A673 (cell line): ENCODE results near the gene GFOD2. TPM values are rescaled to one million over a fixed set of nuclear protein-coding genes. Genes with fewer than 3 reads are reported as not detected.

Experiments used
- BruUV-seq: library from RNA; stranded (reverse); fragments of 400-500 nt; replicated peaks from 2 replicates; lab custom pipeline; 2021; lab: Mats Ljungman, UMichigan
- CTCF ChIA-PET: fragments of 300-600 bp; sonication (Branson Sonifier 250); formaldehyde crosslinking; loops from one replicate; lab custom pipeline; 2022; ENCODE audit warnings: antibody characterized with exemption; lab: Charles Lee
- POLR2A ChIA-PET: fragments of 300-600 bp; sonication (Branson Sonifier 250); formaldehyde crosslinking; loops from one replicate; lab custom pipeline; 2022; ENCODE audit warnings: antibody characterized with exemption; ENCODE audit not compliant: low non-redundant PET; lab: Charles Lee
- DNase-seq: peaks from one replicate; pipeline ENCODE4 v3.0.0-alpha.2; 2015; ENCODE audit warnings: low spot score
- H3K27ac ChIP-seq: fragments of 200-600 bp; sonication (generic); 2 replicates; pipeline ENCODE4 v1.5.1; 2016; ENCODE audit warnings: mixed run types, low read depth, mild to moderate bottlenecking, mixed read lengths, antibody characterized with exemption, low read length; ENCODE audit not compliant: poor library complexity, severe bottlenecking
- H3K27me3 ChIP-seq: fragments of 200-600 bp; sonication (generic); replicated peaks from 2 replicates; pipeline ENCODE4 v1.6.1; 2017; ENCODE audit warnings: mixed run types, low read depth, mild to moderate bottlenecking, mixed read lengths, antibody characterized with exemption, low read length; ENCODE audit not compliant: insufficient read depth, poor library complexity
- H3K36me3 ChIP-seq: fragments of 200-600 bp; sonication (generic); 2 replicates; pipeline ENCODE4 v1.6.1; 2016; ENCODE audit warnings: mixed run types, mild to moderate bottlenecking, mixed read lengths, antibody characterized with exemption, low read length; ENCODE audit not compliant: insufficient read depth, poor library complexity, severe bottlenecking
- H3K4me1 ChIP-seq: fragments of 200-600 bp; sonication (generic); 2 replicates; pipeline ENCODE4 v1.6.1; 2017; ENCODE audit warnings: mixed run types, mild to moderate bottlenecking, mixed read lengths, antibody characterized with exemption, low read length; ENCODE audit not compliant: insufficient read depth, poor library complexity, severe bottlenecking
- H3K4me3 ChIP-seq: fragments of 200-600 bp; sonication (generic); 2 replicates; pipeline ENCODE4 v1.5.1; 2016; ENCODE audit warnings: low read depth, mixed run types, mild to moderate bottlenecking, mixed read lengths, low read length; ENCODE audit not compliant: poor library complexity, severe bottlenecking
- H3K9me3 ChIP-seq: fragments of 200-600 bp; sonication (generic); 2 replicates; pipeline ENCODE4 v1.6.1; 2016; ENCODE audit warnings: mixed run types, low read depth, mild to moderate bottlenecking, mixed read lengths, antibody characterized with exemption, low read length; ENCODE audit not compliant: poor library complexity, severe bottlenecking
- CTCF ChIP-seq: fragments of 300-800, 200-600 bp; sonication (generic); conservative IDR thresholded peaks from 2 replicates; pipeline ENCODE4 v1.5.1; 2017; ENCODE audit warnings: low read depth, mild to moderate bottlenecking, antibody characterized with exemption, low read length, moderate library complexity, mixed read lengths
- EZH2 ChIP-seq: fragments of 200-600 bp; sonication (generic); IDR thresholded peaks from 2 replicates; pipeline ENCODE4 v1.6.1; 2017; ENCODE audit warnings: borderline replicate concordance, low read depth, mild to moderate bottlenecking, mixed read lengths, antibody characterized with exemption, low read length; ENCODE audit not compliant: poor library complexity, severe bottlenecking
- intact Hi-C: fragments of 100-400 bp; cut with micrococcal nuclease; formaldehyde crosslinking; loops from one replicate; pipeline ENCODE4 v1.10.0; 2022; ENCODE audit not compliant: unreplicated experiment
- total RNA-seq: library from RNA; stranded (reverse); gene quantifications from 2 replicates; pipeline ENCODE4 v1.2.3, GENCODE V29; 2021

GFOD2 gene
- total RNA-seq, 1 experiment from 2014 or later, result 22.6 TPM

DNA sequence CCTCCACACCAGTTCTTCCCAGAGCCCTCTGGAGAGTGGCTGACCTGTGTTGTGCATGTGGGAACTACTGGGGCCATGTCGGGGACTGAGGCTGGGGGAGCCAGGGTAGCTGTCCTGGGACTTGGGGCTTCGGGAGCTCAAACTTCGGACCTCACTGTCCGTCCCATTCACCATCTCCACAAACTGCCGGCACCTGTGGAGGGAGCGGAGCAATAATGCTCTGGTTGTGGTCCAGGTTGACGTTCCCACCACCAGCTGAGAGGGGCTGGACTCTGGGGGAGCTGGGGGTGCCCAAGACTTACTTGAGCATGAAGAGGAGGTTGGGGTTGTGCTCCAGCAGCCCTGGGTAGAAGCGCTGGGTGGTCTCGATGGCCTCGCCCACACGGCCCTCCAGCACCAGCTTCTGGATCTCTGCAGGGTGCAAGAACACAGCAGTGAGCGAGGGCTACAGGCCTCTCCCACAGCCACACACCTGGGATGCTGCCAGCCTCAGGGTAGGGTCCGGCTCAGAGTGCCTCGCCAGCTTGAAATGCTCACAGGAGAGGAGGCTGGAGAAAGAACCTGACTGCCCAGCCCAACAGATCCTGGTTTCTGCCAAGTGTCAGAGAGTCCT, 10.6 kb upstream of the GFOD2 start:
- intact Hi-C loops, result no loop called here
- CTCF ChIA-PET, result no interaction called here
- Histone ChIP-seq H3K27me3 (no peaks in the 10 kb centered on the region), H3K4me1 (no peaks in the 10 kb centered on the region), H3K4me3 (no peak overlapping the region), H3K36me3 (peaks cover 30% of the 10 kb centered on the region), H3K27ac (no peak overlapping the region), H3K9me3 (no peaks in the 10 kb centered on the region)
- no TSS peak for BruUV-seq
- TF ChIP-seq CTCF (no peak), EZH2 (no peak)
- POLR2A ChIA-PET, result no interaction called here
- DNase-seq, result no peak

DNA sequence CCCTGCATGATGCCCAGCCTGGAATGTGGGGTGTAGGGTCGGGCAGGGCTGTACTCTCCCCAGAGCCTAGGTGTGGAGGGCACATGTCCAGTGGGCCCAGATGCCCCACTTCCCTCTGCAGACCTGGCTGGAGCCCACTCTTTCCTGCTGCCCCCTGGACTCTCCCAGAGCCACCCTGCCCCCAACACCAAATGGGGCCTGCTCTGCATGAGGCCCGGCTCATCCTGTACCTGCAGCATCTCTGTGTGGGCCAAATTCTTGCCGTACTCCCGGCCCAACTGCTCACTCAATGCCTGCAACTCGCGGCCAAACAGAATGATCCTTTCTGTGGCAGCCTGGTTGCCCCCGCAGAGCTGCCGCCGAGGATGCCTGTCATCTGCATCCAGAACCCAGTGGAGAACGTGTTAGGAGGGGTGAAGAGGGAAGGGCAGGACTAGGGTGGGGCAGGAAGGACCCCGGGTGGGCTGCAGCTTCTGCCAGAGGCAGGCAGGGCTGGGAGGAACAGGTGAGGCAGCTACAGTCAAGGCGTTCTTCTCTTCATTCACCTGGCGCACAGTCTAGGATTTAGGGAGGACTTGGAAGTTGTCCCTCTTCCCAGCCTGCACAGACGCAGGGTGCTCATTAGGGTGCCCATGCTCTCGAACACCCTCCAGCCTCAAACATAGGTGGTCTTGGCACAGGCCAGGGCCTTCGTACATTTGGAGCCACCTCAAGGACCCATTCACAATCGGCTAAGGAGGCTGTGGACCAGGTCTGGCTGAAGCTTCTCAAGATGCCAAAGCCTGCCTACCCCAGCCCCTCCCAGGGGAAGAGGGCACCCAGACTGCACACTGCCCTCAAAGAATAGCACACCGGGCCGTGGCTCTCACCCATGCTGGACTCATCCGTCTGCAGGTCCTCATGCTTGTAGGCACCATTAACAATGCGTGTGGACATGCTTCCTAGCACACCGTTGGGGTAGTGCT, 8.7 kb upstream of the GFOD2 start:
- no peak for DNase-seq
- intact Hi-C loops, result no loop called here
- Histone ChIP-seq H3K27ac (no peak overlapping the region), H3K4me1 (no peaks in the 10 kb centered on the region), H3K36me3 (peaks cover 32% of the 10 kb centered on the region), H3K9me3 (no peaks in the 10 kb centered on the region), H3K27me3 (no peaks in the 10 kb centered on the region), H3K4me3 (no peak overlapping the region)
- POLR2A ChIA-PET, result no interaction called here
- no TSS peak for BruUV-seq
- CTCF ChIA-PET, result no interaction called here
- no peak for TF ChIP-seq EZH2
- no peak for TF ChIP-seq CTCF

DNA sequence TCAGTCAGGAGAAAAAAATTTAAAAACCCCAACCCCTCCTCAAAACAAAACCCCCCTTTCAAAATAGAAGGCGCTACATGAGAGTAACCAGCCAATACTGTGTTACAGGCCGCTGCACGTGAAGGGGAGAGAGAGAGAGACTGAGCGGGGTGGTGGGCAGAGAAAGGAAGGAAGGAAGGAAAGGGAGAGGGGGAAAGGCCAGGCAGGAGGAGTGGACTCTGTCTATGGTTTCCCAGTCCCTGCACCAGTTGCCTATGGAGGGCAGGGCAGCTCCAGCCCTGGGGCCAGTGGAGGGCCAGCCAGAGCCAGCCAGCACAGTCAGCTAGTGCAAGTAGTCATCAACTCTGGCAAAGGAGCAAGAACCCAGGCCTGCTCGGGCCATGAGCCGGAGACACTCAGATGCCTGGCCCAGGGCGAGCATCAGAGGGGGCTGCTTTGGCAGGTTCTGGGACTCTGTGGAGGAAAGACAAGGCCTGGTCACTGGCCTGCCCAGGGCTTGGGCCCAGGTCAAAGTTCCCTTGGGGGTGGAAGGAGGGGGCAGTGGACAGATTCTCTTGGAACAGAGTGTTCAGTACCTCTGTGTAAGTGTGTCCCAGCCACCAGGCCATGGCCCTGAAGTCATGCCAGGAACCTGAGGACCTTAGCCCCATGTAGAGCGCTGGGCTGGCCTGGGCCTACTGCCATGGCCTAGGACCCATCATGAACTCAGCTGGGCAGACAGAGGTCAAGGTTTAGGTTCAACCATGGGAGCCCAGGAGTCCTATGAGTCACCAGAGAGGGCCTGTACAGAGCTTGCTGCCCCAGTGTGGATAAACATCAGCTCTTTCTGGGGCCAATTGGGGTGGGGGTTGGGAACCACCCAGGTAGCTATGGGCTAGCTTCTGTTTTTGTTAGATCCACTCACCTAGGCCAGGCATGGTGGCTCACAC, 7.3 kb upstream of the GFOD2 start:
- Histone ChIP-seq H3K36me3 (peaks cover 27% of the 10 kb centered on the region), H3K9me3 (no peaks in the 10 kb centered on the region), H3K4me1 (no peaks in the 10 kb centered on the region), H3K27me3 (no peaks in the 10 kb centered on the region), H3K27ac (no peak overlapping the region), H3K4me3 (no peak overlapping the region)
- BruUV-seq, result no TSS peak
- CTCF ChIA-PET, result no interaction called here
- no peak for DNase-seq
- TF ChIP-seq EZH2, result no peak
- TF ChIP-seq CTCF, result no peak
- POLR2A ChIA-PET, result interaction anchor here (0.6 kb wide), 1 partner anchor 298 kb away, joined by 3 read pairs; no protein-coding TSS in a partner anchor
- intact Hi-C loops, result no loop called here
